Liver (tissue), 3 donors: ENCODE results near the gene SLC45A2.

ENCODE experiments used
- CTCF ChIP-seq: fragments of 150-350 bp; IDR thresholded peaks from 2 replicates; pipeline ENCODE4 v1.5.1; 2017; ENCODE audit warnings: improper control_type of control experiment, low read depth, low read length; ENCODE audit not compliant: missing input control
- FOXA2 ChIP-seq: IDR thresholded peaks from 2 replicates; pipeline ENCODE4 v1.6.1; 2016; ENCODE audit warnings: antibody characterized with exemption
- GABPA ChIP-seq, 2 donors: IDR thresholded peaks in 1 of 2; conservative IDR thresholded peaks in 1 of 2; 2 replicates each; pipeline ENCODE4 v1.6.1; 2016; ENCODE audit warnings: antibody characterized with exemption in 2 of 2, mild to moderate bottlenecking in 1 of 2, moderate library complexity in 1 of 2
- JUND ChIP-seq, 2 donors: IDR thresholded peaks; 2 replicates each; pipeline ENCODE4 v1.6.1; 2016; ENCODE audit warnings: antibody characterized with exemption in 2 of 2
- MAX ChIP-seq: IDR thresholded peaks from 2 replicates; pipeline ENCODE4 v1.6.1; 2016; ENCODE audit warnings: antibody characterized with exemption
- RAD21 ChIP-seq, 2 donors: IDR thresholded peaks; 2 replicates each; pipeline ENCODE4 v1.6.1; 2016; ENCODE audit warnings: antibody characterized with exemption in 2 of 2, mild to moderate bottlenecking in 2 of 2
- REST ChIP-seq: IDR thresholded peaks from 2 replicates; pipeline ENCODE4 v1.6.1; 2016; ENCODE audit warnings: antibody characterized with exemption, mild to moderate bottlenecking
- SP1 ChIP-seq: IDR thresholded peaks from 2 replicates; pipeline ENCODE4 v1.6.1; 2018; ENCODE audit warnings: antibody characterized with exemption, mild to moderate bottlenecking
- TAF1 ChIP-seq: conservative IDR thresholded peaks from 2 replicates; pipeline ENCODE4 v1.6.1; 2016; ENCODE audit warnings: antibody characterized with exemption, mild to moderate bottlenecking
- YY1 ChIP-seq: IDR thresholded peaks from 2 replicates; pipeline ENCODE4 v1.6.1; 2016; ENCODE audit warnings: antibody characterized with exemption, mild to moderate bottlenecking
- donor health status: healthy.
- donor health status: healthy.

GRCh38 chr5:33992864-33993263 is 8.4 kb upstream of the SLC45A2 start:
- TF ChIP-seq CTCF: no peak
- TF ChIP-seq REST: no peak
- no peak for TF ChIP-seq FOXA2
- TF ChIP-seq JUND (IDR thresholded peaks at IDR 0.05): no peak
- no peak for TF ChIP-seq RAD21 (IDR thresholded peaks at IDR 0.05)
- TF ChIP-seq GABPA (IDR thresholded peaks at IDR 0.05 in 1 of 2, conservative IDR thresholded peaks at IDR 0.05 in 1 of 2): no peak
- TF ChIP-seq YY1: no peak
- TF ChIP-seq MAX: no peak
- no peak for TF ChIP-seq SP1
- no peak for TF ChIP-seq TAF1
